HepG2 (cell line): ENCODE measurements around the gene POLE3. TPM values are rescaled to one million over a fixed set of nuclear protein-coding genes. Genes with fewer than 3 reads are reported as not detected.

Experiments
- XBP1 ChIP-seq: sonication (generic); formaldehyde crosslinking; IDR thresholded peaks from 2 replicates; pipeline ENCODE4 v1.5.0; 2020; ENCODE audit warnings: missing genetic modification reagents
- ZNF543 ChIP-seq: sonication (generic); formaldehyde crosslinking; IDR thresholded peaks from 2 replicates; pipeline ENCODE4 v1.4.0; 2020; ENCODE audit warnings: mild to moderate bottlenecking, missing genetic modification reagents
- ZNF629 ChIP-seq: sonication (generic); formaldehyde crosslinking; conservative IDR thresholded peaks from 2 replicates; pipeline ENCODE4 v1.5.0; 2020; ENCODE audit warnings: missing genetic modification reagents
- ZNF724P ChIP-seq: sonication (generic); formaldehyde crosslinking; IDR thresholded peaks from 2 replicates; pipeline ENCODE4 v1.8.0; 2022; ENCODE audit warnings: missing genetic modification reagents, borderline replicate concordance
- polyA plus RNA-seq, 8 experiments: library from polyadenylated mRNA; depleted of rRNA in 3 of 8; stranded (reverse) in 7 of 8; unstranded in 1 of 8; fragments of >200 nt; fragmentation: Illumina TruSeq in 4 of 8; extraction: Trizol in 4 of 8; gene quantifications; 2 replicates each; pipeline versions ENCODE4 v1.2.1 to v1.2.3, GENCODE V29; 2011 to 2016; ENCODE audit warnings: low read depth in 4 of 8, missing spikeins in 1 of 8, mixed read lengths in 1 of 8; ENCODE audit not compliant: insufficient read depth in 1 of 8
- total RNA-seq, 5 experiments: library from RNA; depleted of rRNA; stranded (reverse); fragments of >200 nt; fragmentation: Illumina TruSeq; extraction: Trizol; gene quantifications; 2 replicates each; pipeline ENCODE4 v1.2.3, GENCODE V29; 2016; ENCODE audit warnings: low read depth in 1 of 5
- TF ChIP-seq, protein P1 (sequence below): sonication (generic); formaldehyde crosslinking; IDR thresholded peaks from 2 replicates; pipeline ENCODE4 v1.5.1; 2020; ENCODE audit warnings: missing genetic modification reagents, mild to moderate bottlenecking, borderline replicate concordance
- TF ChIP-seq, protein P2 (sequence below): sonication (generic); formaldehyde crosslinking; IDR thresholded peaks from 2 replicates; pipeline ENCODE4 v1.4.0; 2020; ENCODE audit warnings: missing genetic modification reagents
- TF ChIP-seq, protein P3 (sequence below): sonication (generic); formaldehyde crosslinking; IDR thresholded peaks from 2 replicates; pipeline ENCODE4 v1.8.0; 2022; ENCODE audit warnings: mild to moderate bottlenecking, missing genetic modification reagents, moderate library complexity
- TF ChIP-seq, protein P4 (sequence below): sonication (generic); formaldehyde crosslinking; IDR thresholded peaks from 2 replicates; pipeline ENCODE4 v1.5.1; 2020; ENCODE audit warnings: mild to moderate bottlenecking, missing genetic modification reagents, moderate library complexity
- TF ChIP-seq, protein P5 (sequence below), 2 experiments: sonication (generic) in 1 of 2; formaldehyde crosslinking in 1 of 2; IDR thresholded peaks; 2 replicates each; pipeline versions ENCODE4 v1.6.1 to v1.9.0; 2014 to 2022; ENCODE audit warnings: antibody characterized with exemption in 1 of 2, borderline replicate concordance in 1 of 2, inconsistent platforms in 1 of 2, low read depth in 1 of 2, missing genetic modification reagents in 1 of 2
- TF ChIP-seq, protein P6 (sequence below): IDR thresholded peaks from 2 replicates; pipeline ENCODE4 v1.6.1; 2016; ENCODE audit warnings: mild to moderate bottlenecking, missing biosample characterization, missing genetic modification reagents

Gene POLE3
- total and polyA plus RNA-seq, 2 of the 13 experiments (the other 11 are each of a cell fraction or from before 2014, with no cell fraction given): 36.0 to 77.2 TPM

DNA sequence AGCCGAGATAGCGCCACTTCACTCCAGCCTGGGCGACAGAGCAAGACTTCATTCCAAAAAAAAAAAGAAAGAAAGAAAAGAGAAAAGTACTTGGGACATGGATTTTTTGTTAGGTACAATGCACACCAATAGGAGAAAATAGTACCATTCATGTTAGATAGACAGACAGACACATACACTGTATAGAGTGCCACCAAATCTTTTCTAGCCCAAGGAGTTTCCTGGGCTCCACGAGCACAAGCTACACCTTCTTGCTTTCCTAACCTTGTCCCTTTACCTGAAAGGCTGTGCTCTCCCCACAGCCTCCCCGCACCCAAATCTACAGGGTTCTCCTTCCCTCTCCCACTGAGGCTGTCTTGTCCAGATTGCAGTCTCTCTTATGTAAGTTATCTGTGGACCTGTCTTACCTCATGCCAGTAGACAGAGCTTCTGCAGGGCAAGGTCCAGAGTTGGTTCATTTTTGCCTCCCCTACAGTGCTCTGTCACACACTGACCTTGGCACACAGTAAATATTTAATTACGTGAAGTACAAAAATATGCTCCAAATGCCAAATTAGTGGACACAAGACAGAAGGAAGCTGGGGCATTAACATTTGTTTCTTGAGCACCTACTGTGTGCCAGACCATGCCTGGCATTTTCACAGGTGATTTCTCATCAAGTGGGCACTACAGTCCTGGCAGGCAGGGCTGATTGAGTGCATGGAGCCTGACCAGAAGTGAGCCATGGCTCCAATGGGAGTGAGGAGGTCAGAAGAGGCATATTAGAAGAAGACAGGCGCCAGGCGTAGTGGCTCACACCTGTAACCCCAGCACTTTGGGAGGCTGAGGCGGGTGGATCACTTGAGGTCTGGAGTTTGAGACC, 15.2 kb downstream of the POLE3 start (continued):
- TF ChIP-seq, protein P1, sequence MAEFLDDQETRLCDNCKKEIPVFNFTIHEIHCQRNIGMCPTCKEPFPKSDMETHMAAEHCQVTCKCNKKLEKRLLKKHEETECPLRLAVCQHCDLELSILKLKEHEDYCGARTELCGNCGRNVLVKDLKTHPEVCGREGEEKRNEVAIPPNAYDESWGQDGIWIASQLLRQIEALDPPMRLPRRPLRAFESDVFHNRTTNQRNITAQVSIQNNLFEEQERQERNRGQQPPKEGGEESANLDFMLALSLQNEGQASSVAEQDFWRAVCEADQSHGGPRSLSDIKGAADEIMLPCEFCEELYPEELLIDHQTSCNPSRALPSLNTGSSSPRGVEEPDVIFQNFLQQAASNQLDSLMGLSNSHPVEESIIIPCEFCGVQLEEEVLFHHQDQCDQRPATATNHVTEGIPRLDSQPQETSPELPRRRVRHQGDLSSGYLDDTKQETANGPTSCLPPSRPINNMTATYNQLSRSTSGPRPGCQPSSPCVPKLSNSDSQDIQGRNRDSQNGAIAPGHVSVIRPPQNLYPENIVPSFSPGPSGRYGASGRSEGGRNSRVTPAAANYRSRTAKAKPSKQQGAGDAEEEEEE (CRISPR knock-in tag): no peak
- TF ChIP-seq XBP1 (CRISPR knock-in tag): no peak
- TF ChIP-seq, protein P2, sequence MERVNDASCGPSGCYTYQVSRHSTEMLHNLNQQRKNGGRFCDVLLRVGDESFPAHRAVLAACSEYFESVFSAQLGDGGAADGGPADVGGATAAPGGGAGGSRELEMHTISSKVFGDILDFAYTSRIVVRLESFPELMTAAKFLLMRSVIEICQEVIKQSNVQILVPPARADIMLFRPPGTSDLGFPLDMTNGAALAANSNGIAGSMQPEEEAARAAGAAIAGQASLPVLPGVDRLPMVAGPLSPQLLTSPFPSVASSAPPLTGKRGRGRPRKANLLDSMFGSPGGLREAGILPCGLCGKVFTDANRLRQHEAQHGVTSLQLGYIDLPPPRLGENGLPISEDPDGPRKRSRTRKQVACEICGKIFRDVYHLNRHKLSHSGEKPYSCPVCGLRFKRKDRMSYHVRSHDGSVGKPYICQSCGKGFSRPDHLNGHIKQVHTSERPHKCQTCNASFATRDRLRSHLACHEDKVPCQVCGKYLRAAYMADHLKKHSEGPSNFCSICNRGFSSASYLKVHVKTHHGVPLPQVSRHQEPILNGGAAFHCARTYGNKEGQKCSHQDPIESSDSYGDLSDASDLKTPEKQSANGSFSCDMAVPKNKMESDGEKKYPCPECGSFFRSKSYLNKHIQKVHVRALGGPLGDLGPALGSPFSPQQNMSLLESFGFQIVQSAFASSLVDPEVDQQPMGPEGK (CRISPR knock-in tag): peak; percentile 57
- peak; percentile 26; the same call in 1 of the 2 replicates for TF ChIP-seq ZNF629 (CRISPR knock-in tag)
- no peak for TF ChIP-seq ZNF543
- TF ChIP-seq, protein P3, sequence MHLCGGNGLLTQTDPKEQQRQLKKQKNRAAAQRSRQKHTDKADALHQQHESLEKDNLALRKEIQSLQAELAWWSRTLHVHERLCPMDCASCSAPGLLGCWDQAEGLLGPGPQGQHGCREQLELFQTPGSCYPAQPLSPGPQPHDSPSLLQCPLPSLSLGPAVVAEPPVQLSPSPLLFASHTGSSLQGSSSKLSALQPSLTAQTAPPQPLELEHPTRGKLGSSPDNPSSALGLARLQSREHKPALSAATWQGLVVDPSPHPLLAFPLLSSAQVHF (CRISPR knock-in tag): no peak; the same call in 1 of the 2 replicates
- TF ChIP-seq, protein P4, sequence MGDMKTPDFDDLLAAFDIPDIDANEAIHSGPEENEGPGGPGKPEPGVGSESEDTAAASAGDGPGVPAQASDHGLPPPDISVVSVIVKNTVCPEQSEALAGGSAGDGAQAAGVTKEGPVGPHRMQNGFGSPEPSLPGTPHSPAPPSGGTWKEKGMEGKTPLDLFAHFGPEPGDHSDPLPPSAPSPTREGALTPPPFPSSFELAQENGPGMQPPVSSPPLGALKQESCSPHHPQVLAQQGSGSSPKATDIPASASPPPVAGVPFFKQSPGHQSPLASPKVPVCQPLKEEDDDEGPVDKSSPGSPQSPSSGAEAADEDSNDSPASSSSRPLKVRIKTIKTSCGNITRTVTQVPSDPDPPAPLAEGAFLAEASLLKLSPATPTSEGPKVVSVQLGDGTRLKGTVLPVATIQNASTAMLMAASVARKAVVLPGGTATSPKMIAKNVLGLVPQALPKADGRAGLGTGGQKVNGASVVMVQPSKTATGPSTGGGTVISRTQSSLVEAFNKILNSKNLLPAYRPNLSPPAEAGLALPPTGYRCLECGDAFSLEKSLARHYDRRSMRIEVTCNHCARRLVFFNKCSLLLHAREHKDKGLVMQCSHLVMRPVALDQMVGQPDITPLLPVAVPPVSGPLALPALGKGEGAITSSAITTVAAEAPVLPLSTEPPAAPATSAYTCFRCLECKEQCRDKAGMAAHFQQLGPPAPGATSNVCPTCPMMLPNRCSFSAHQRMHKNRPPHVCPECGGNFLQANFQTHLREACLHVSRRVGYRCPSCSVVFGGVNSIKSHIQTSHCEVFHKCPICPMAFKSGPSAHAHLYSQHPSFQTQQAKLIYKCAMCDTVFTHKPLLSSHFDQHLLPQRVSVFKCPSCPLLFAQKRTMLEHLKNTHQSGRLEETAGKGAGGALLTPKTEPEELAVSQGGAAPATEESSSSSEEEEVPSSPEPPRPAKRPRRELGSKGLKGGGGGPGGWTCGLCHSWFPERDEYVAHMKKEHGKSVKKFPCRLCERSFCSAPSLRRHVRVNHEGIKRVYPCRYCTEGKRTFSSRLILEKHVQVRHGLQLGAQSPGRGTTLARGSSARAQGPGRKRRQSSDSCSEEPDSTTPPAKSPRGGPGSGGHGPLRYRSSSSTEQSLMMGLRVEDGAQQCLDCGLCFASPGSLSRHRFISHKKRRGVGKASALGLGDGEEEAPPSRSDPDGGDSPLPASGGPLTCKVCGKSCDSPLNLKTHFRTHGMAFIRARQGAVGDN (CRISPR knock-in tag): peak; percentile 65
- TF ChIP-seq, protein P5, sequence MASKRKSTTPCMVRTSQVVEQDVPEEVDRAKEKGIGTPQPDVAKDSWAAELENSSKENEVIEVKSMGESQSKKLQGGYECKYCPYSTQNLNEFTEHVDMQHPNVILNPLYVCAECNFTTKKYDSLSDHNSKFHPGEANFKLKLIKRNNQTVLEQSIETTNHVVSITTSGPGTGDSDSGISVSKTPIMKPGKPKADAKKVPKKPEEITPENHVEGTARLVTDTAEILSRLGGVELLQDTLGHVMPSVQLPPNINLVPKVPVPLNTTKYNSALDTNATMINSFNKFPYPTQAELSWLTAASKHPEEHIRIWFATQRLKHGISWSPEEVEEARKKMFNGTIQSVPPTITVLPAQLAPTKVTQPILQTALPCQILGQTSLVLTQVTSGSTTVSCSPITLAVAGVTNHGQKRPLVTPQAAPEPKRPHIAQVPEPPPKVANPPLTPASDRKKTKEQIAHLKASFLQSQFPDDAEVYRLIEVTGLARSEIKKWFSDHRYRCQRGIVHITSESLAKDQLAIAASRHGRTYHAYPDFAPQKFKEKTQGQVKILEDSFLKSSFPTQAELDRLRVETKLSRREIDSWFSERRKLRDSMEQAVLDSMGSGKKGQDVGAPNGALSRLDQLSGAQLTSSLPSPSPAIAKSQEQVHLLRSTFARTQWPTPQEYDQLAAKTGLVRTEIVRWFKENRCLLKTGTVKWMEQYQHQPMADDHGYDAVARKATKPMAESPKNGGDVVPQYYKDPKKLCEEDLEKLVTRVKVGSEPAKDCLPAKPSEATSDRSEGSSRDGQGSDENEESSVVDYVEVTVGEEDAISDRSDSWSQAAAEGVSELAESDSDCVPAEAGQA (IDR thresholded peaks at IDR 0.05; ENCODE audit: low read depth): no peak
- TF ChIP-seq, protein P5 (CRISPR knock-in tag; IDR thresholded peaks at IDR 0.05; ENCODE audit: borderline replicate concordance): no peak
- peak; percentile 68; the same call in 1 of the 2 replicates for TF ChIP-seq ZNF724P (CRISPR knock-in tag)
- TF ChIP-seq, protein P6, sequence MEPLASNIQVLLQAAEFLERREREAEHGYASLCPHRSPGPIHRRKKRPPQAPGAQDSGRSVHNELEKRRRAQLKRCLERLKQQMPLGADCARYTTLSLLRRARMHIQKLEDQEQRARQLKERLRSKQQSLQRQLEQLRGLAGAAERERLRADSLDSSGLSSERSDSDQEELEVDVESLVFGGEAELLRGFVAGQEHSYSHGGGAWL (CRISPR knock-in tag): no peak
